Measurements from ENCODE around the gene CAPN7.

CAPN7 gene

GRCh38 chr3:15217011-15217671, 11.1 kb downstream of the CAPN7 start:
- no peak for DNase-seq (ENCODE audit: low read depth in 1 of 2, low spot score in 1 of 2)
- Histone ChIP-seq H3K27ac (replicated peaks) (no peak overlapping the region), H3K4me3 (replicated peaks; ENCODE audit: insufficient read depth, low read length) (no peak overlapping the region), H3K27me3 (ENCODE audit: insufficient read depth, poor library complexity, severe bottlenecking) (no peaks in the 10 kb centered on the region)
- no peak for TF ChIP-seq SPI1 (IDR thresholded peaks at IDR 0.05; ENCODE audit: borderline replicate concordance, low read depth)

GRCh38 chr3:15217841-15218267, 11.8 kb downstream of the CAPN7 start:
- no peak for DNase-seq (ENCODE audit: low read depth in 1 of 2, low spot score in 1 of 2)
- no peaks in the 10 kb centered on the region for H3K27me3 ChIP-seq (ENCODE audit: insufficient read depth, poor library complexity, severe bottlenecking)
- no peak overlapping the region for H3K27ac ChIP-seq (replicated peaks)
- H3K4me3 ChIP-seq (replicated peaks; ENCODE audit: insufficient read depth, low read length), result no peak overlapping the region
- no peak for TF ChIP-seq CTCF (IDR thresholded peaks at IDR 0.05; ENCODE audit: insufficient read depth, low read length)
- TF ChIP-seq GABPA (IDR thresholded peaks at IDR 0.05; ENCODE audit: low read depth), result no peak
- no peak for TF ChIP-seq REST (IDR thresholded peaks at IDR 0.05; ENCODE audit: insufficient replicate concordance, low read depth)
- no peak for TF ChIP-seq SPI1 (IDR thresholded peaks at IDR 0.05; ENCODE audit: borderline replicate concordance, low read depth)
- no peak for TF ChIP-seq POLR2AphosphoS5 (IDR thresholded peaks at IDR 0.05; ENCODE audit: low read depth)

- Histone ChIP-seq H3K27me3 (ENCODE audit: insufficient read depth, poor library complexity, severe bottlenecking) (no peaks in the 10 kb centered on the region), H3K27ac (replicated peaks) (no peak overlapping the region), H3K4me3 (replicated peaks; ENCODE audit: insufficient read depth, low read length) (no peak overlapping the region)
- TF ChIP-seq POLR2AphosphoS5 (IDR thresholded peaks at IDR 0.05; ENCODE audit: low read depth) (no peak), GABPA (IDR thresholded peaks at IDR 0.05; ENCODE audit: low read depth) (no peak), REST (IDR thresholded peaks at IDR 0.05; ENCODE audit: insufficient replicate concordance, low read depth) (no peak), CTCF (IDR thresholded peaks at IDR 0.05; ENCODE audit: insufficient read depth, low read length) (no peak), SPI1 (IDR thresholded peaks at IDR 0.05; ENCODE audit: borderline replicate concordance, low read depth) (no peak)
- no peak for DNase-seq (ENCODE audit: low read depth in 1 of 2, low spot score in 1 of 2)
These were observed 12.6 kb downstream of the CAPN7 start for GRCh38 chr3:15218689-15219088.

GRCh38 chr3:15220056-15220455, 14.0 kb downstream of the CAPN7 start:
- no peak for DNase-seq (ENCODE audit: low read depth in 1 of 2, low spot score in 1 of 2)
- TF ChIP-seq CTCF (IDR thresholded peaks at IDR 0.05; ENCODE audit: insufficient read depth, low read length) (no peak), REST (IDR thresholded peaks at IDR 0.05; ENCODE audit: insufficient replicate concordance, low read depth) (no peak), SPI1 (IDR thresholded peaks at IDR 0.05; ENCODE audit: borderline replicate concordance, low read depth) (no peak), GABPA (IDR thresholded peaks at IDR 0.05; ENCODE audit: low read depth) (no peak), POLR2AphosphoS5 (IDR thresholded peaks at IDR 0.05; ENCODE audit: low read depth) (no peak)
- H3K4me3 ChIP-seq (replicated peaks; ENCODE audit: insufficient read depth, low read length), result no peak overlapping the region
- no peak overlapping the region for H3K27ac ChIP-seq (replicated peaks)
- no peaks in the 10 kb centered on the region for H3K27me3 ChIP-seq (ENCODE audit: insufficient read depth, poor library complexity, severe bottlenecking)
